Caco-2 (cell line): ENCODE measurements around the gene GRK6. TPM values are rescaled to one million over a fixed set of nuclear protein-coding genes. Genes with fewer than 3 reads are reported as not detected.
A peak's percentile ranks its signal among the peaks of the same experiment; 100 is the strongest.

Experiments
- BruUV-seq: library from RNA; stranded (reverse); fragments of 400-500 nt; replicated peaks from 2 replicates; lab custom pipeline; 2021; lab: Mats Ljungman, UMichigan
- CTCF ChIA-PET: fragments of 300-600 bp; sonication (Branson Sonifier 250); formaldehyde crosslinking; loops from one replicate; lab custom pipeline; 2022; ENCODE audit warnings: antibody characterized with exemption; lab: Charles Lee
- POLR2A ChIA-PET: fragments of 300-600 bp; sonication (Branson Sonifier 250); formaldehyde crosslinking; loops from one replicate; lab custom pipeline; 2022; ENCODE audit warnings: antibody characterized with exemption; lab: Charles Lee
- DNase-seq, 2 experiments: peaks; one replicate each; pipeline versions ENCODE4 v3.0.0 to v3.0.0-alpha.2; 2020 to 2022
- H3K27me3 ChIP-seq: replicated peaks from 2 replicates; pipeline ENCODE4 v1.6.0; 2011; ENCODE audit warnings: low read length; ENCODE audit not compliant: control insufficient read depth, insufficient read depth
- H3K36me3 ChIP-seq: 2 replicates; pipeline ENCODE4 v1.5.1; 2011; ENCODE audit warnings: low read length; ENCODE audit not compliant: control insufficient read depth, insufficient read depth
- H3K4me1 ChIP-seq: fragments of 250-450 bp; sonication (Bioruptor Pico); 2 replicates; pipeline ENCODE4 v1.5.1; 2020; ENCODE audit warnings: mild to moderate bottlenecking
- H3K4me3 ChIP-seq: 2 replicates; pipeline ENCODE4 v1.5.1; 2011; ENCODE audit warnings: low read depth, mild to moderate bottlenecking, control low read depth, low read length
- H3K9me3 ChIP-seq: fragments of 250-450 bp; sonication (Bioruptor Pico); 2 replicates; pipeline ENCODE4 v1.5.1; 2020; ENCODE audit warnings: mild to moderate bottlenecking, moderate library complexity
- H3K27ac Mint-ChIP-seq: one replicate; pipeline ENCODE4 v1.8.0; 2022; ENCODE audit warnings: mixed read lengths; ENCODE audit not compliant: unreplicated experiment
- H3K27me3 Mint-ChIP-seq: one replicate; pipeline ENCODE4 v1.8.0; 2022; ENCODE audit warnings: mixed read lengths; ENCODE audit not compliant: insufficient read depth, unreplicated experiment
- H3K36me3 Mint-ChIP-seq: one replicate; pipeline ENCODE4 v1.8.0; 2022; ENCODE audit warnings: mild to moderate bottlenecking, mixed read lengths; ENCODE audit not compliant: insufficient read depth, unreplicated experiment
- H3K4me1 Mint-ChIP-seq: one replicate; pipeline ENCODE4 v1.8.0; 2022; ENCODE audit warnings: low read depth, mixed read lengths; ENCODE audit not compliant: unreplicated experiment
- H3K4me3 Mint-ChIP-seq: one replicate; pipeline ENCODE4 v1.8.0; 2022; ENCODE audit warnings: mild to moderate bottlenecking, moderate library complexity, mixed read lengths; ENCODE audit not compliant: unreplicated experiment
- H3K9me3 Mint-ChIP-seq: one replicate; pipeline ENCODE4 v1.8.0; 2022; ENCODE audit warnings: mixed read lengths; ENCODE audit not compliant: unreplicated experiment
- intact Hi-C: fragments of 100-400 bp; cut with micrococcal nuclease; formaldehyde crosslinking; loops from one replicate; pipeline ENCODE4 v1.10.0; 2022; ENCODE audit not compliant: unreplicated experiment
- total RNA-seq: library from RNA; stranded (reverse); gene quantifications from 2 replicates; pipeline ENCODE4 v1.2.3, GENCODE V29; 2022
- TF ChIP-seq, protein P1 (sequence below), 2 experiments: fragments of 200-600 bp in 1 of 2; IDR thresholded peaks; 1 replicate in 1 of 2; 2 replicates in 1 of 2; pipeline versions ENCODE4 v1.5.1 to v1.8.0; 2011 to 2022; ENCODE audit warnings: antibody characterized with exemption in 1 of 2, control low read depth in 1 of 2, inconsistent platforms in 1 of 2, low read depth in 1 of 2, low read length in 1 of 2, mild to moderate bottlenecking in 1 of 2, moderate library complexity in 1 of 2; ENCODE audit not compliant: insufficient read depth in 1 of 2, severe bottlenecking in 1 of 2, unreplicated experiment in 1 of 2

GRK6 gene
- total RNA-seq, 1 experiment from 2014 or later = 71.9 TPM

DNA sequence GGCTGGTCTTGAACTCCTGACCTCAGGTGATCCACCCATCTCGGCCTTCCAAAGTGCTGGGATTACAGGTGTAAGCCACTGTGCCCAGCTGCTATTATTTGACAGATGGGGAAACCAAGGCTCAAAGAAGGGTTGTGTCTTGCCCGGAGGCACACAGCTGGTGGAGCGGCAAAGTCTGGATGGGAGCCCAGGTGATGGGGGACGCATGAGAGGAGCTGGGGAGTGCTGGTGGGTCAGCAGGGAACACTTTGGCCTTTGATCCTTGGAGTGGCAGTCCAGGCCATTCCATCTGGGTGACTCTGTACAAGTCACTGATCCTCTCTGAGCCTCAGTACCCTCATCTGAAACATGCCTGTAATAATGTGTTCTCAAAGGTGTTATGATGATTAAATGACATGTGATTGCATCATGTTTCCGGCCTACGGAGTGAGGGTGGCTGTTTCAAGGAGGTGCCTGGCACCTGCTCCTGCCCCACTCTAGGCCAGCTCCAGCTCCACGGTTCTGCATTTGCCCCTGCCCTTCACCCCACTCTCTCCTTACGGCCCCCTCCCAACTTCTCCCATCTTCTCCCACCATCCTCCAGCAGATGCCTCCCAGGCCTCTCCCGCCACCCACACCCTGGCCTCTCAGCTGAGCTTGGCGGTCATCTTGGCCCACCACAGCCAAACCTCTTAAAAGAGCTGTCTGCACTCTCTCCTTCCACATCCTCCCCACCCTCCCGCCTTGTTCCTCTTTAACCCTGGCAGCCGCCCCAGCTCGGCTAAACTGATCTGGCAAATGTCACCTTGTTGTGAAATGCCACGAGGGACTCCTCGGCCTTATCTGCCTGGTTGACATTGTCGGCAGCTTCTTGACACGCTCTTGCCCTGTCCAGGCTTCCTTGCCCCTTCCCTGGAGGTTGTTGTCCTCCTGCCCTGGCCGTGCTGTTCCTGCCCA is 52.5 kb downstream of the GRK6 start:
- peaks cover 24% of the 10 kb centered on the region for H3K36me3 Mint-ChIP-seq
- no peaks in the 10 kb centered on the region for H3K9me3 Mint-ChIP-seq
- peak overlapping the region; percentile 95 for H3K27ac Mint-ChIP-seq
- intact Hi-C loops = no loop called here
- DNase-seq = no peak
- H3K27me3 Mint-ChIP-seq = no peaks in the 10 kb centered on the region
- TF ChIP-seq, protein P1, sequence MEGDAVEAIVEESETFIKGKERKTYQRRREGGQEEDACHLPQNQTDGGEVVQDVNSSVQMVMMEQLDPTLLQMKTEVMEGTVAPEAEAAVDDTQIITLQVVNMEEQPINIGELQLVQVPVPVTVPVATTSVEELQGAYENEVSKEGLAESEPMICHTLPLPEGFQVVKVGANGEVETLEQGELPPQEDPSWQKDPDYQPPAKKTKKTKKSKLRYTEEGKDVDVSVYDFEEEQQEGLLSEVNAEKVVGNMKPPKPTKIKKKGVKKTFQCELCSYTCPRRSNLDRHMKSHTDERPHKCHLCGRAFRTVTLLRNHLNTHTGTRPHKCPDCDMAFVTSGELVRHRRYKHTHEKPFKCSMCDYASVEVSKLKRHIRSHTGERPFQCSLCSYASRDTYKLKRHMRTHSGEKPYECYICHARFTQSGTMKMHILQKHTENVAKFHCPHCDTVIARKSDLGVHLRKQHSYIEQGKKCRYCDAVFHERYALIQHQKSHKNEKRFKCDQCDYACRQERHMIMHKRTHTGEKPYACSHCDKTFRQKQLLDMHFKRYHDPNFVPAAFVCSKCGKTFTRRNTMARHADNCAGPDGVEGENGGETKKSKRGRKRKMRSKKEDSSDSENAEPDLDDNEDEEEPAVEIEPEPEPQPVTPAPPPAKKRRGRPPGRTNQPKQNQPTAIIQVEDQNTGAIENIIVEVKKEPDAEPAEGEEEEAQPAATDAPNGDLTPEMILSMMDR (IDR thresholded peaks at IDR 0.05; ENCODE audit: insufficient read depth in 1 of 2, low read depth in 1 of 2, low read length in 1 of 2, severe bottlenecking in 1 of 2, unreplicated experiment in 1 of 2) = no peak
- POLR2A ChIA-PET = interaction anchor here (2.4 kb wide), 1 partner anchor 18 kb away, joined by 8 read pairs; the partner anchor contains the start of gene PDLIM7
- Histone ChIP-seq H3K4me1 (peaks cover 3% of the 10 kb centered on the region), H3K36me3 (no peaks in the 10 kb centered on the region), H3K4me3 (no peak overlapping the region), H3K9me3 (no peaks in the 10 kb centered on the region), H3K27me3 (no peaks in the 10 kb centered on the region)
- H3K4me1 Mint-ChIP-seq = peaks cover 24% of the 10 kb centered on the region
- CTCF ChIA-PET = interaction anchor here (0.9 to 1.0 kb wide), 2 partner anchors 19 to 22 kb away, joined by 3 read pairs; partner anchors contain the start of gene PDLIM7
- no peak overlapping the region for H3K4me3 Mint-ChIP-seq
- BruUV-seq = no TSS peak

DNA sequence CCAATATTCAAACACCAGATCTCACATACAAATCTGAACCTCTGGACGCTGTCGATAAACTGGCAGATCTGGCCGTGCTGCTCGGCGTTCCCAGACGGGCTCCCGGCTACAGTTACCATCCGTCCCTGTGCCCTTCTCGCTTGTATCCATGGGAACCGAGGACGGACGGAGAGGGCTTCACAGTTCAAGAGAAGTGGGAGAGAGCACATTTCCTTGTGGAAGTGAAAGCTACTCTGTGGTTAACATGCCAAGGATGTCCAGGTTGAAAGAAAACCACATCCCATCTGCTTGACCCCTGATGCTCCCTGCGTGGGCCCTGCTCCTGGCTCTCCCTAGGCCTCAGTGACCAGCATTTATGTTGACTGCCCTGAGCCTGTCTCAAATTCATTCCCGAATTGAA is 53.3 kb downstream of the GRK6 start:
- H3K27ac Mint-ChIP-seq = peak overlapping the region; percentile 95
- Histone ChIP-seq H3K27me3 (no peaks in the 10 kb centered on the region), H3K9me3 (no peaks in the 10 kb centered on the region), H3K36me3 (no peaks in the 10 kb centered on the region), H3K4me3 (no peak overlapping the region), H3K4me1 (no peaks in the 10 kb centered on the region)
- TF ChIP-seq, protein P1 (IDR thresholded peaks at IDR 0.05; ENCODE audit: insufficient read depth in 1 of 2, low read depth in 1 of 2, low read length in 1 of 2, severe bottlenecking in 1 of 2, unreplicated experiment in 1 of 2) = no peak
- H3K27me3 Mint-ChIP-seq = no peaks in the 10 kb centered on the region
- no TSS peak for BruUV-seq
- intact Hi-C loops = no loop called here
- H3K9me3 Mint-ChIP-seq = no peaks in the 10 kb centered on the region
- peaks cover 32% of the 10 kb centered on the region for H3K36me3 Mint-ChIP-seq
- DNase-seq = no peak
- H3K4me3 Mint-ChIP-seq = no peak overlapping the region
- ChIA-PET CTCF (interaction anchor here (1.0 kb wide), 1 partner anchor 18 kb away, joined by 3 read pairs; the partner anchor contains the start of gene PDLIM7), POLR2A (no interaction called here)
- H3K4me1 Mint-ChIP-seq = peaks cover 23% of the 10 kb centered on the region

DNA sequence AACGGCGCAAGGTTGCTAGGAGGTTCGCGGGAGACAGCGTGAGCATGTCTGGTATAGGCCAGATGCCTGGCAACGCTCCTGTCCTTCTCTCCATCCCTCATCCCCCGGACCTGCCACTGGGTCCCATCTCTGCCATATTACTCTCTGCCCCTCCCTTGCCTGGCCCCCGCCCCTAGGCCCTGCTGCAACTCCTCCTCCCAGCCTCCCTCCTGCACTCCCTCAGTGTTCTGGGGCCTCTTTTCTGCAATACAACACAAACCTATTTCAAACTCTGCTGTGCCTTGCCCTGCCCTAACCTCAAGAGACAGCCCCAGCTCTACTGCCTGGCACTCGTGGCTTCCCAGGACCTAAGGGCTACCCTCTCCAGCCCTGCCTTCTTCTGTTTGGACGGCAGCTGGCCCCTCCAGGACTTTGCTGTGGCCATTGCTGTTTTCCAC is 55.9 kb downstream of the GRK6 start:
- no TSS peak for BruUV-seq
- peaks cover 16% of the 10 kb centered on the region for H3K4me1 Mint-ChIP-seq
- no peak overlapping the region for H3K27ac Mint-ChIP-seq
- no peak overlapping the region for H3K4me3 Mint-ChIP-seq
- no peaks in the 10 kb centered on the region for H3K27me3 Mint-ChIP-seq
- H3K4me1 ChIP-seq = no peaks in the 10 kb centered on the region
- H3K36me3 ChIP-seq = no peaks in the 10 kb centered on the region
- H3K4me3 ChIP-seq = no peak overlapping the region
- no peaks in the 10 kb centered on the region for H3K9me3 ChIP-seq
- H3K9me3 Mint-ChIP-seq = no peaks in the 10 kb centered on the region
- POLR2A ChIA-PET = no interaction called here
- CTCF ChIA-PET = no interaction called here
- no peak for DNase-seq
- H3K27me3 ChIP-seq = no peaks in the 10 kb centered on the region
- intact Hi-C loops = no loop called here
- peaks cover 38% of the 10 kb centered on the region for H3K36me3 Mint-ChIP-seq
- TF ChIP-seq, protein P1 (IDR thresholded peaks at IDR 0.05; ENCODE audit: insufficient read depth in 1 of 2, low read depth in 1 of 2, low read length in 1 of 2, severe bottlenecking in 1 of 2, unreplicated experiment in 1 of 2) = no peak
